GDM1 (cell line): ENCODE measurements around the gene SMC3.
"Not testable (repeated sequence)": the region's sequence is repeated elsewhere in the genome, so short reads cannot be mapped to it uniquely, and the experiment has no call there.

ENCODE experiments used
- DNase-seq: peaks from one replicate; lab custom pipeline; 2025; lab: John Stamatoyannopoulos, UW

Gene SMC3

GRCh38 chr10:110625951-110626855, 58.7 kb downstream of the SMC3 start:
- DNase-seq, result no peak

- DNase-seq, result no peak
These were observed 60.7 kb downstream of the SMC3 start for GRCh38 chr10:110628161-110628560.

- no peak for DNase-seq
These were observed 62.2 kb downstream of the SMC3 start for GRCh38 chr10:110629680-110630191.

- DNase-seq, result no peak
These were observed 64.4 kb downstream of the SMC3 start for GRCh38 chr10:110631934-110632333.

GRCh38 chr10:110632591-110633215, 65.2 kb downstream of the SMC3 start:
- DNase-seq, result no peak

- DNase-seq, result no peak
These were observed 67.2 kb downstream of the SMC3 start for GRCh38 chr10:110634527-110635209.

GRCh38 chr10:110636572-110636931, 69.1 kb downstream of the SMC3 start:
- DNase-seq, result no peak

GRCh38 chr10:110636932-110637557, 69.5 kb downstream of the SMC3 start:
- no peak for DNase-seq

- DNase-seq, result no peak
These were observed 70.1 kb downstream of the SMC3 start for GRCh38 chr10:110637558-110638053.

GRCh38 chr10:110638319-110638718, 70.8 kb downstream of the SMC3 start:
- DNase-seq, result no peak

- not testable (repeated sequence) for DNase-seq
These were observed 71.6 kb downstream of the SMC3 start for GRCh38 chr10:110639046-110639445.

GRCh38 chr10:110639858-110640257, 72.4 kb downstream of the SMC3 start:
- not testable (repeated sequence) for DNase-seq

GRCh38 chr10:110641256-110641655, 73.8 kb downstream of the SMC3 start:
- no peak for DNase-seq

- no peak for DNase-seq
These were observed 74.9 kb downstream of the SMC3 start for GRCh38 chr10:110642204-110643034.

GRCh38 chr10:110643035-110643652, 75.6 kb downstream of the SMC3 start:
- DNase-seq, result no peak

GRCh38 chr10:110643653-110644597, 76.4 kb downstream of the SMC3 start, which contains the start of gene RBM20:
RBM20 (plus strand) TSS chr10:110644336; CDS start chr10:110644455, 119 bp downstream.
- no peak for DNase-seq

- DNase-seq, result no peak
These were observed 77.3 kb downstream of the SMC3 start for GRCh38 chr10:110644598-110645462.

- DNase-seq, result no peak
These were observed 79.1 kb downstream of the SMC3 start for GRCh38 chr10:110646417-110647135.
